HG03520 (cell line): ENCODE results near the gene ZNF536.

Source experiments
- ATAC-seq: cut with Tn5 transposase; IDR thresholded peaks from one replicate; pipeline ENCODE4 v1.9.1; 2021; ENCODE audit warnings: mild to moderate bottlenecking, moderate library complexity; ENCODE audit not compliant: unreplicated experiment

The ZNF536 gene

GRCh38 chr19:30593975-30594745, 222.0 kb downstream of the ZNF536 start:
- no peak for ATAC-seq

GRCh38 chr19:30596268-30596667, 224.1 kb downstream of the ZNF536 start:
- no peak for ATAC-seq

GRCh38 chr19:30596813-30597399, 224.7 kb downstream of the ZNF536 start:
- no peak for ATAC-seq

- no peak for ATAC-seq
Observed at GRCh38 chr19:30598688-30599087, 226.5 kb downstream of the ZNF536 start.

GRCh38 chr19:30602661-30603350, 230.6 kb downstream of the ZNF536 start:
- no peak for ATAC-seq

GRCh38 chr19:30604657-30605056, 232.5 kb downstream of the ZNF536 start:
- no peak for ATAC-seq

GRCh38 chr19:30605333-30605732, 233.1 kb downstream of the ZNF536 start:
- no peak for ATAC-seq

- ATAC-seq, result no peak
Observed at GRCh38 chr19:30606114-30607050, 234.2 kb downstream of the ZNF536 start.
